Measurements from ENCODE around the gene PRKD2. TPM values are rescaled to one million over a fixed set of nuclear protein-coding genes. Genes with fewer than 3 reads are reported as not detected.

PRKD2 gene
- total RNA-seq, 1 donor from 2014 or later = 63.6 TPM

DNA sequence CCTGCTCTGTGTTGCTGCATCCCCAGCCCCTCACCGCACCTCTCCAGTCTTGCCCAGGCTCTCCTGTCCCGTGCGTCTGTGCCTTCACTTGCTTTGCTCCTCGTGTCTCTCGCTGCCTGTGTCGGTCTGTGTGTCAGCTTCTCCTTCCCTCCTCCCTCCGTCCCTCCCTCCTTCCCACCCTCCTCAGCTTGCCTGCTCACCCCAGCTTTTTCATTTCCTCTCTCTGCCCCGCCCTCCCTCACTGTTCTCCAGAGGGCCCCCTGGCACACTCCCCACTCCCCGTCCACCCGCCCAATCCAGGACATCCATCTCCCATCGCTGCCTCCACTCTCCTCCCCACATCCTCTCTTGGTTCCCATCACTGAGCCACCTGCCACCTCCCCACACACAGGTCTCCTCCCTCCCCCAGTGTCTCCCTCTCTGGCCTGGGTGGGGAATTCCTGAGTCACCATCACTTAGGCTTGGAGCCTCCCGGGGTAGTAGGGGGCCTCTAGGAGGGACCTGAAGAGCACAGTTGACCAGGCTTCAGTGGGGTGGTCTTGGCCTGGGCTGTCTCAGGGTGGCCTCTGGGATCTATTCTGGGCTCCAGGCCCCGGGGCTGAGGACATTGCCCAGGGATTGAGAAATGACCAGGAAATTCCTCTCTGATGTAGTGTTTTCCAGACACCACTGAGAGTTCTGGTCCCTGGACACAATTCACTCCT is 91.8 kb downstream of the PRKD2 start, which contains the start of gene PTGIR:
Gene PTGIR, minus strand, starts transcription at position 132 of the 704 bp plus-strand sequence. CDS start 864 bp downstream, outside the sequence.
- DNase-seq (ENCODE audit: low read depth) = no peak
- Histone ChIP-seq H3K27me3 (ENCODE audit: control insufficient read depth, insufficient read depth, low read length) (peaks cover 11% of the 10 kb centered on the region), H3K4me3 (ENCODE audit: low read depth, low read length) (no peak within 1 kb of the TSS), H3K36me3 (ENCODE audit: control insufficient read depth, insufficient read depth, low read length) (no peaks in the 10 kb centered on the region)
- TF ChIP-seq, protein P1, sequence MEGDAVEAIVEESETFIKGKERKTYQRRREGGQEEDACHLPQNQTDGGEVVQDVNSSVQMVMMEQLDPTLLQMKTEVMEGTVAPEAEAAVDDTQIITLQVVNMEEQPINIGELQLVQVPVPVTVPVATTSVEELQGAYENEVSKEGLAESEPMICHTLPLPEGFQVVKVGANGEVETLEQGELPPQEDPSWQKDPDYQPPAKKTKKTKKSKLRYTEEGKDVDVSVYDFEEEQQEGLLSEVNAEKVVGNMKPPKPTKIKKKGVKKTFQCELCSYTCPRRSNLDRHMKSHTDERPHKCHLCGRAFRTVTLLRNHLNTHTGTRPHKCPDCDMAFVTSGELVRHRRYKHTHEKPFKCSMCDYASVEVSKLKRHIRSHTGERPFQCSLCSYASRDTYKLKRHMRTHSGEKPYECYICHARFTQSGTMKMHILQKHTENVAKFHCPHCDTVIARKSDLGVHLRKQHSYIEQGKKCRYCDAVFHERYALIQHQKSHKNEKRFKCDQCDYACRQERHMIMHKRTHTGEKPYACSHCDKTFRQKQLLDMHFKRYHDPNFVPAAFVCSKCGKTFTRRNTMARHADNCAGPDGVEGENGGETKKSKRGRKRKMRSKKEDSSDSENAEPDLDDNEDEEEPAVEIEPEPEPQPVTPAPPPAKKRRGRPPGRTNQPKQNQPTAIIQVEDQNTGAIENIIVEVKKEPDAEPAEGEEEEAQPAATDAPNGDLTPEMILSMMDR (IDR thresholded peaks at IDR 0.05; ENCODE audit: insufficient read depth, low read length, poor library complexity, severe bottlenecking) = no peak

Other genes with a start within 250 kb of the PRKD2 start
- 10.3 and 11.8 TPM in 2 replicates for gene PNMA8A, start 245.6 kb downstream of the PRKD2 start, total RNA-seq
- 1.8 and 2.1 TPM in 2 replicates for gene PNMA8B, start 221.2 kb downstream of the PRKD2 start, total RNA-seq
- gene CALM3, start 115.8 kb downstream of the PRKD2 start, total RNA-seq = 103 and 127 TPM in 2 replicates
- 0.48 TPM in 1 of 2 replicates, not detected in the other for gene PTGIR, start 92.0 kb downstream of the PRKD2 start, total RNA-seq
- gene GNG8, start 80.9 kb downstream of the PRKD2 start, total RNA-seq = not detected in 2 replicates
- 0.14 and 0.33 TPM in 2 replicates for gene DACT3, start 55.9 kb downstream of the PRKD2 start, total RNA-seq
- 25.7 and 41.7 TPM in 2 replicates for gene FKRP, start 28.9 kb upstream of the PRKD2 start, total RNA-seq
- gene STRN4, start 29.3 kb upstream of the PRKD2 start, total RNA-seq = 111 and 117 TPM in 2 replicates
- gene SLC1A5, start 71.5 kb upstream of the PRKD2 start, total RNA-seq = 192 and 213 TPM in 2 replicates
- 157 and 198 TPM in 2 replicates for gene AP2S1, start 133.7 kb upstream of the PRKD2 start, total RNA-seq
- gene ARHGAP35, start 143.9 kb upstream of the PRKD2 start, total RNA-seq = 30.9 and 31.6 TPM in 2 replicates

Data from kidney epithelial cell (primary cell).